WTC11 (cell line): ENCODE data around the gene DOCK8. TPM values are rescaled to one million over a fixed set of nuclear protein-coding genes. Genes with fewer than 3 reads are reported as not detected.
A peak's percentile ranks its signal among the peaks of the same experiment; 100 is the strongest.

ENCODE experiments used
- ATAC-seq: fragments of 200-7000 bp; cut with Tn5 transposase; 2 replicates; pipeline ENCODE4 v1.10.0; 2021; ENCODE audit warnings: mild to moderate bottlenecking, moderate library complexity
- CTCF ChIA-PET: fragments of 300-600 bp; sonication (Branson Sonifier 250); formaldehyde crosslinking; loops from one replicate; lab custom pipeline; 2021; ENCODE audit warnings: antibody characterized with exemption; lab: Charles Lee
- POLR2A ChIA-PET: fragments of 350-600 bp; sonication (Branson Sonifier 250); formaldehyde crosslinking; loops from one replicate; lab custom pipeline; 2021; ENCODE audit warnings: antibody characterized with exemption; lab: Charles Lee
- DNase-seq: peaks from one replicate; pipeline ENCODE4 v3.0.0; 2021; ENCODE audit warnings: low spot score
- H3K27ac Mint-ChIP-seq: 2 replicates; pipeline ENCODE4 v1.8.0; 2021; ENCODE audit warnings: mixed read lengths
- H3K27me3 Mint-ChIP-seq: 2 replicates; pipeline ENCODE4 v1.8.0; 2021; ENCODE audit warnings: low read depth, mild to moderate bottlenecking, moderate library complexity, mixed read lengths
- H3K36me3 Mint-ChIP-seq: 2 replicates; pipeline ENCODE4 v1.8.0; 2021; ENCODE audit warnings: mixed read lengths
- H3K4me1 Mint-ChIP-seq: 2 replicates; pipeline ENCODE4 v1.8.0; 2022; ENCODE audit warnings: mixed read lengths
- H3K4me3 Mint-ChIP-seq: 2 replicates; pipeline ENCODE4 v1.8.0; 2021; ENCODE audit warnings: mild to moderate bottlenecking, moderate library complexity, mixed read lengths
- H3K9me3 Mint-ChIP-seq: 2 replicates; pipeline ENCODE4 v1.8.0; 2021; ENCODE audit warnings: mixed read lengths
- FOXP1 ChIP-seq: sonication (generic); formaldehyde crosslinking; IDR thresholded peaks from 2 replicates; pipeline ENCODE4 v1.8.0; 2022; ENCODE audit warnings: missing genetic modification reagents, mild to moderate bottlenecking, moderate library complexity, borderline replicate concordance
- MXD4 ChIP-seq: fragments of 250-450 bp; sonication (Bioruptor Pico); IDR thresholded peaks from 2 replicates; pipeline ENCODE4 v1.8.0; 2021; ENCODE audit warnings: mild to moderate bottlenecking, moderate library complexity, borderline replicate concordance
- NFE2L1 ChIP-seq: sonication (generic); formaldehyde crosslinking; IDR thresholded peaks from 2 replicates; pipeline ENCODE4 v1.8.1; 2023; ENCODE audit warnings: missing genetic modification reagents
- NR3C1 ChIP-seq: sonication (generic); formaldehyde crosslinking; conservative IDR thresholded peaks from 2 replicates; pipeline ENCODE4 v1.8.1; 2023; ENCODE audit warnings: low read depth, mild to moderate bottlenecking, missing genetic modification reagents
- PRRX2 ChIP-seq: fragments of 250-450 bp; sonication (Bioruptor Pico); IDR thresholded peaks from 2 replicates; pipeline ENCODE4 v1.8.0; 2021; ENCODE audit warnings: mild to moderate bottlenecking
- SP1 ChIP-seq: sonication (generic); formaldehyde crosslinking; conservative IDR thresholded peaks from 2 replicates; pipeline ENCODE4 v1.8.1; 2022; ENCODE audit warnings: missing genetic modification reagents
- STAT6 ChIP-seq: sonication (generic); formaldehyde crosslinking; conservative IDR thresholded peaks from 2 replicates; pipeline ENCODE4 v1.8.1; 2023; ENCODE audit warnings: mild to moderate bottlenecking, low read depth, missing genetic modification reagents, moderate library complexity
- TEAD1 ChIP-seq: sonication (generic); formaldehyde crosslinking; IDR thresholded peaks from 2 replicates; pipeline ENCODE4 v1.8.0; 2022; ENCODE audit warnings: mild to moderate bottlenecking, missing genetic modification reagents
- TP53 ChIP-seq: sonication (generic); formaldehyde crosslinking; IDR thresholded peaks from 2 replicates; pipeline ENCODE4 v1.8.1; 2023; ENCODE audit warnings: mild to moderate bottlenecking, missing genetic modification reagents
- ZMAT4 ChIP-seq: fragments of 250-450 bp; sonication (Bioruptor Pico); IDR thresholded peaks from 2 replicates; pipeline ENCODE4 v1.9.0; 2021; ENCODE audit warnings: mild to moderate bottlenecking
- ZNF138 ChIP-seq: sonication (generic); formaldehyde crosslinking; conservative IDR thresholded peaks from 2 replicates; pipeline ENCODE4 v1.8.1; 2022; ENCODE audit warnings: mild to moderate bottlenecking, moderate library complexity, missing genetic modification reagents
- ZNF263 ChIP-seq: sonication (generic); formaldehyde crosslinking; IDR thresholded peaks from 2 replicates; pipeline ENCODE4 v1.8.1; 2022; ENCODE audit warnings: low read depth, mild to moderate bottlenecking, moderate library complexity, missing genetic modification reagents
- ZNF281 ChIP-seq: sonication (generic); formaldehyde crosslinking; IDR thresholded peaks from 2 replicates; pipeline ENCODE4 v1.8.0; 2023; ENCODE audit warnings: mild to moderate bottlenecking, missing genetic modification reagents
- ZNF423 ChIP-seq: fragments of 250-450 bp; sonication (Bioruptor Pico); IDR thresholded peaks from 2 replicates; pipeline ENCODE4 v2.1.2; 2022; ENCODE audit warnings: mild to moderate bottlenecking, moderate library complexity
- ZNF671 ChIP-seq: fragments of 250-450 bp; sonication (Bioruptor Pico); IDR thresholded peaks from 2 replicates; pipeline ENCODE4 v1.8.0; 2021; ENCODE audit warnings: mild to moderate bottlenecking
- total RNA-seq: library from RNA; stranded (reverse); gene quantifications from 3 replicates; pipeline ENCODE4 v1.2.3, GENCODE V29; 2021
- TF ChIP-seq, protein P1 (sequence below): sonication (generic); formaldehyde crosslinking; IDR thresholded peaks from 2 replicates; pipeline ENCODE4 v1.8.1; 2022; ENCODE audit warnings: missing genetic modification reagents, borderline replicate concordance
- TF ChIP-seq, protein P2 (sequence below): sonication (generic); formaldehyde crosslinking; IDR thresholded peaks from 2 replicates; pipeline ENCODE4 v1.8.0; 2022; ENCODE audit warnings: mild to moderate bottlenecking, missing genetic modification reagents
- TF ChIP-seq, protein P3 (sequence below): sonication (generic); formaldehyde crosslinking; IDR thresholded peaks from 2 replicates; pipeline ENCODE4 v1.8.0; 2022; ENCODE audit warnings: mild to moderate bottlenecking, missing genetic modification reagents

The DOCK8 gene
- total RNA-seq, 1 experiment from 2014 or later = 3.2 TPM

- DNase-seq (no peak), ATAC-seq (peak; percentile 46)
- Mint-ChIP-seq H3K4me1 (peaks cover 25% of the 10 kb centered on the region), H3K27ac (no peak overlapping the region), H3K36me3 (no peaks in the 10 kb centered on the region), H3K9me3 (no peaks in the 10 kb centered on the region), H3K27me3 (peaks cover 3% of the 10 kb centered on the region; the same call in 1 of the 2 replicates), H3K4me3 (no peak overlapping the region)
- POLR2A ChIA-PET = no interaction called here
- TF ChIP-seq ZNF423 (CRISPR knock-in tag) = peak; percentile 71
- no peak for TF ChIP-seq TEAD1 (CRISPR knock-in tag)
- CTCF ChIA-PET = no interaction called here
These were observed 116.5 kb downstream of the DOCK8 start for GRCh38 chr9:331197-331596.

DNA sequence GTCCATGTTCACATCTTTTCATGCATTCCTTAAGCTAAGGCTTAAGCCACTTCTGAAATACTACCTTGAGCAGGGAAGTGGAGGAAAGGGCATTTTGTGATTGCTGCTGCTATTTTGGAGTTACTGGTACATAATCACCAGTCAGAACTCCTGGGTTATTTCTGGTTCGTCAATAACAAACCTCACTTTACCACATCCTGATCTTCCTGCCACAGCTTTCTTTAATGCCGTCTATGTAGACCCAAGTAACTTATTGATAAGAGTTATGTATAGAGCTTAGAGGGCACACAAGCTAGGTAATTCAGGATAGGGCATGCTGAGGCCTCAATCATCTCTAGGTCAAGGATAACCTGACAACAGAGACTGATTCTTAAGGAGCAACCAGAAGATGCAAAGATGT lies 120.7 kb downstream of the DOCK8 start:
- Mint-ChIP-seq H3K36me3 (no peaks in the 10 kb centered on the region), H3K4me1 (peaks cover 24% of the 10 kb centered on the region), H3K27me3 (peaks cover 2% of the 10 kb centered on the region; the same call in 1 of the 2 replicates), H3K9me3 (no peaks in the 10 kb centered on the region), H3K4me3 (no peak overlapping the region), H3K27ac (no peak overlapping the region)
- CTCF ChIA-PET = no interaction called here
- TF ChIP-seq, protein P1, sequence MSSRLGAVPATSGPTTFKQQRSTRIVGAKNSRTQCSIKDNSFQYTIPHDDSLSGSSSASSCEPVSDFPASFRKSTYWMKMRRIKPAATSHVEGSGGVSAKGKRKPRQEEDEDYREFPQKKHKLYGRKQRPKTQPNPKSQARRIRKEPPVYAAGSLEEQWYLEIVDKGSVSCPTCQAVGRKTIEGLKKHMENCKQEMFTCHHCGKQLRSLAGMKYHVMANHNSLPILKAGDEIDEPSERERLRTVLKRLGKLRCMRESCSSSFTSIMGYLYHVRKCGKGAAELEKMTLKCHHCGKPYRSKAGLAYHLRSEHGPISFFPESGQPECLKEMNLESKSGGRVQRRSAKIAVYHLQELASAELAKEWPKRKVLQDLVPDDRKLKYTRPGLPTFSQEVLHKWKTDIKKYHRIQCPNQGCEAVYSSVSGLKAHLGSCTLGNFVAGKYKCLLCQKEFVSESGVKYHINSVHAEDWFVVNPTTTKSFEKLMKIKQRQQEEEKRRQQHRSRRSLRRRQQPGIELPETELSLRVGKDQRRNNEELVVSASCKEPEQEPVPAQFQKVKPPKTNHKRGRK = no peak
- TF ChIP-seq ZNF671 (CRISPR knock-in tag) = no peak
- no peak for TF ChIP-seq NR3C1 (CRISPR knock-in tag)
- no peak for TF ChIP-seq TP53 (CRISPR knock-in tag)
- TF ChIP-seq PRRX2 (CRISPR knock-in tag) = no peak
- TF ChIP-seq SP1 = no peak
- no peak for TF ChIP-seq ZNF138
- POLR2A ChIA-PET = no interaction called here
- ATAC-seq (no peak), DNase-seq (no peak)

- TF ChIP-seq MXD4 (CRISPR knock-in tag) (no peak), TEAD1 (CRISPR knock-in tag) (no peak), ZNF263 (no peak), NFE2L1 (no peak), ZNF423 (CRISPR knock-in tag) (no peak), STAT6 (no peak), ZMAT4 (CRISPR knock-in tag) (no peak), ZNF281 (CRISPR knock-in tag) (no peak), FOXP1 (CRISPR knock-in tag) (no peak)
- TF ChIP-seq, protein P2, sequence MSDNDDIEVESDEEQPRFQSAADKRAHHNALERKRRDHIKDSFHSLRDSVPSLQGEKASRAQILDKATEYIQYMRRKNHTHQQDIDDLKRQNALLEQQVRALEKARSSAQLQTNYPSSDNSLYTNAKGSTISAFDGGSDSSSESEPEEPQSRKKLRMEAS (CRISPR knock-in tag) = no peak
- TF ChIP-seq, protein P3, sequence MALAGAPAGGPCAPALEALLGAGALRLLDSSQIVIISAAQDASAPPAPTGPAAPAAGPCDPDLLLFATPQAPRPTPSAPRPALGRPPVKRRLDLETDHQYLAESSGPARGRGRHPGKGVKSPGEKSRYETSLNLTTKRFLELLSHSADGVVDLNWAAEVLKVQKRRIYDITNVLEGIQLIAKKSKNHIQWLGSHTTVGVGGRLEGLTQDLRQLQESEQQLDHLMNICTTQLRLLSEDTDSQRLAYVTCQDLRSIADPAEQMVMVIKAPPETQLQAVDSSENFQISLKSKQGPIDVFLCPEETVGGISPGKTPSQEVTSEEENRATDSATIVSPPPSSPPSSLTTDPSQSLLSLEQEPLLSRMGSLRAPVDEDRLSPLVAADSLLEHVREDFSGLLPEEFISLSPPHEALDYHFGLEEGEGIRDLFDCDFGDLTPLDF (CRISPR knock-in tag) = no peak
- TF ChIP-seq, all 79 proteins: peak for 0
- DNase-seq (no peak), ATAC-seq (peak; percentile 28; the same call in 1 of the 2 replicates)
- ChIA-PET CTCF (no interaction called here), POLR2A (no interaction called here)
- no peak overlapping the region for H3K4me3 Mint-ChIP-seq
- H3K36me3 Mint-ChIP-seq = no peaks in the 10 kb centered on the region
- H3K4me1 Mint-ChIP-seq = peaks cover 18% of the 10 kb centered on the region
- H3K9me3 Mint-ChIP-seq = no peaks in the 10 kb centered on the region
- no peak overlapping the region for H3K27ac Mint-ChIP-seq
- no peaks in the 10 kb centered on the region for H3K27me3 Mint-ChIP-seq
These were observed 121.4 kb downstream of the DOCK8 start for GRCh38 chr9:336039-336438.
